CD14-positive monocyte (primary cell): Measurements from ENCODE around the gene TAS2R8. TPM values are rescaled to one million over a fixed set of nuclear protein-coding genes. Genes with fewer than 3 reads are reported as not detected.

Experiments used
- DNase-seq, 3 donors: peaks; one replicate each; pipeline ENCODE4 v3.0.0-alpha.2; 2011 to 2022
- H2AFZ ChIP-seq: 2 replicates; pipeline ENCODE4 v1.6.0; 2012; ENCODE audit warnings: mild to moderate bottlenecking, low read depth, low read length, inconsistent platforms; ENCODE audit not compliant: insufficient read depth, poor library complexity, severe bottlenecking
- H3K27ac ChIP-seq, 2 donors: 1 replicate in 1 of 2; 2 replicates in 1 of 2; pipeline ENCODE4 v1.5.1; 2012 to 2013; ENCODE audit warnings: low read length in 2 of 2, control low read depth in 1 of 2, inconsistent platforms in 1 of 2, low read depth in 1 of 2, mild to moderate bottlenecking in 1 of 2
- H3K27me3 ChIP-seq, 2 donors: one replicate each; pipeline versions ENCODE4 v1.6.0 to v1.6.1; 2011 to 2013; ENCODE audit warnings: low read length in 2 of 2; ENCODE audit not compliant: control insufficient read depth in 2 of 2, insufficient read depth in 2 of 2
- H3K36me3 ChIP-seq, 2 donors: replicated peaks in 1 of 2; 1 replicate in 1 of 2; 2 replicates in 1 of 2; pipeline versions ENCODE4 v1.5.1 to v1.6.1; 2012 to 2013; ENCODE audit warnings: low read length in 2 of 2, control low read depth in 1 of 2, inconsistent platforms in 1 of 2, mild to moderate bottlenecking in 1 of 2; ENCODE audit not compliant: insufficient read depth in 2 of 2, control insufficient read depth in 1 of 2
- H3K4me1 ChIP-seq, 2 donors: 1 replicate in 1 of 2; 2 replicates in 1 of 2; pipeline versions ENCODE4 v1.5.1 to v1.6.1; 2012 to 2013; ENCODE audit warnings: low read length in 2 of 2, control low read depth in 1 of 2, inconsistent platforms in 1 of 2, mild to moderate bottlenecking in 1 of 2, moderate library complexity in 1 of 2; ENCODE audit not compliant: insufficient read depth in 2 of 2, control insufficient read depth in 1 of 2
- H3K4me2 ChIP-seq: replicated peaks from 2 replicates; pipeline ENCODE3; 2012; ENCODE audit warnings: low read length, moderate library complexity, mild to moderate bottlenecking; ENCODE audit not compliant: poor library complexity, severe bottlenecking; ENCODE audit errors: extremely low read depth
- H3K4me3 ChIP-seq, 3 experiments: fragments of 200-600 bp in 1 of 3; sonication (generic) in 1 of 3; replicated peaks in 1 of 3; 1 replicate in 2 of 3; 2 replicates in 1 of 3; pipeline ENCODE4 v1.5.1; 2011 to 2013; ENCODE audit warnings: low read length in 3 of 3, mild to moderate bottlenecking in 3 of 3, control low read depth in 2 of 3, low read depth in 2 of 3, inconsistent platforms in 1 of 3, moderate library complexity in 1 of 3
- H3K79me2 ChIP-seq: 2 replicates; pipeline ENCODE4 v1.6.0; 2012; ENCODE audit warnings: mild to moderate bottlenecking, control low read depth, inconsistent platforms, low read length, moderate library complexity; ENCODE audit not compliant: insufficient read depth
- H3K9ac ChIP-seq: 2 replicates; pipeline ENCODE4 v1.6.0; 2017; ENCODE audit warnings: low read length, mild to moderate bottlenecking; ENCODE audit not compliant: insufficient read depth, poor library complexity, severe bottlenecking
- H3K9me3 ChIP-seq, 2 donors: replicated peaks in 1 of 2; 1 replicate in 1 of 2; 2 replicates in 1 of 2; pipeline versions ENCODE4 v1.5.1 to v1.6.1; 2012 to 2013; ENCODE audit warnings: low read length in 2 of 2, control low read depth in 1 of 2; ENCODE audit not compliant: control insufficient read depth in 1 of 2, insufficient read depth in 1 of 2
- H4K20me1 ChIP-seq: 2 replicates; pipeline ENCODE4 v1.6.0; 2012; ENCODE audit warnings: mild to moderate bottlenecking, low read length, control low read depth, moderate library complexity; ENCODE audit not compliant: insufficient read depth
- H3K27ac Mint-ChIP-seq, 7 donors: one replicate each; pipeline ENCODE4 v1.8.0; 2020; ENCODE audit warnings: mild to moderate bottlenecking in 7 of 7, mixed read lengths in 7 of 7, moderate library complexity in 6 of 7, inconsistent platforms in 2 of 7
- H3K27me3 Mint-ChIP-seq, 3 donors: one replicate each; pipeline ENCODE4 v1.8.0; 2021 to 2022; ENCODE audit warnings: low read depth in 3 of 3, mild to moderate bottlenecking in 3 of 3, mixed read lengths in 3 of 3, moderate library complexity in 3 of 3, inconsistent platforms in 1 of 3
- H3K36me3 Mint-ChIP-seq, 2 donors: one replicate each; pipeline ENCODE4 v1.8.0; 2020; ENCODE audit warnings: mixed read lengths in 2 of 2, inconsistent platforms in 1 of 2, mild to moderate bottlenecking in 1 of 2
- H3K4me1 Mint-ChIP-seq: one replicate; pipeline ENCODE4 v1.8.0; 2020; ENCODE audit warnings: mild to moderate bottlenecking, mixed read lengths
- H3K4me3 Mint-ChIP-seq, 2 donors: one replicate each; pipeline ENCODE4 v1.8.0; 2020; ENCODE audit warnings: mild to moderate bottlenecking in 2 of 2, mixed read lengths in 2 of 2, moderate library complexity in 1 of 2
- H3K9me3 Mint-ChIP-seq, 7 donors: one replicate each; pipeline ENCODE4 v1.8.0; 2020 to 2022; ENCODE audit warnings: mixed read lengths in 7 of 7, mild to moderate bottlenecking in 6 of 7, moderate library complexity in 6 of 7, inconsistent platforms in 2 of 7
- WGBS: methylation state at CpG from one replicate; pipeline ENCODE4 v1.1.5; 2013; ENCODE audit warnings: missing lambda C conversion rate; ENCODE audit not compliant: insufficient coverage; 5-methylcytosine and 5-hydroxymethylcytosine counted together
- intact Hi-C, 2 donors: fragments of 100-400 bp; cut with micrococcal nuclease; formaldehyde crosslinking; loops; one replicate each; pipeline versions ENCODE4 v1.15.0 to v1.15.1; 2023
- polyA plus RNA-seq, 3 donors: library from polyadenylated mRNA; depleted of rRNA in 1 of 3; unstranded in 2 of 3; stranded (reverse) in 1 of 3; fragments of 300-500 nt in 2 of 3; fragments of >200 nt in 1 of 3; fragmentation: Illumina TruSeq in 2 of 3; gene quantifications; 1 replicate in 2 of 3; 2 replicates in 1 of 3; pipeline ENCODE4 v1.2.3, GENCODE V29; 2012 to 2021
- TF ChIP-seq, protein P1 (sequence below): fragments of 200-600 bp; IDR thresholded peaks from one replicate; pipeline ENCODE4 v1.8.0; 2022; ENCODE audit warnings: antibody characterized with exemption, mild to moderate bottlenecking

TAS2R8 gene
- polyA plus RNA-seq, 3 donors, result not detected

DNA sequence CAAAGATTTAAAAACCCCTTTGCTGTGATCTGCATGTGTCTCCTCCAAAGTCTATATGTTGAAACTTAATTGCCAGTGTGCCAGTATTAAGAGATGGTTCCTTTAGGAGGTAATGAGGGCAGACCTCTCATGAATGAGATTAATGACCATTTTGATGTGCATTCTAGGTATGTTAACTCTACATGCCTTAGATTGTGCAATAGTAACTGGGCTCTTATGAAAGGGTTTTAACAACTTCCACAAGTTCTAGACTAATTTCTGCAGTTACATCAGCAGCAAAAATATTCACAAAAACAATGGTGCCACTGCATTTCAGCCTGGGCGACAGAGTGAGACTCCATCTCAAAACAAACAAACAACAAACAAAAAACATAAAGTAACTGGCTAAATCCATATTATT lies 22.9 kb upstream of the TAS2R8 start:
- H3K27me3 ChIP-seq, result no peaks in the 10 kb centered on the region
- no peak overlapping the region for H3K27ac Mint-ChIP-seq

DNA sequence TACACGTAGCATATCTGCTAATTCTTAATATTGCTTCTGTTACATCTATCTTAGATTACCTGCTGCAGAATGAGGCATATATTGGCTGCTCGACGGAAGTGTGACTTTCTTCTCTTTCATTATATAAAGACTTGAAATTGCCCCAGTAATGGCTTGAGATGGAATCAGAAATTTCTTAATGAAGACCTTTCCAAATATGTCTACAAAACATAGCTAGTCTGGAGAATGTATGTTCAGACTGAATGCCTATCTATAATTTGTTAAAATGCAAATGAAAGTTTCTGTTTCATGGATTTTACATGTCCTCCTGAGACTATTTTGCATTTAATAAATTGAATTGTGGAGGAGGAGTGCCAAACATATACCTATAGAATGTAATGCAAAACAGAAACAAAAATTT lies 19.2 kb upstream of the TAS2R8 start, which contains the start of gene TAS2R10:
TSS of gene TAS2R10 (minus strand) at position 101 of the 400 bp plus-strand sequence. CDS start at position 12, 89 bp downstream.
- Histone ChIP-seq H3K27ac (no peak within 1 kb of the TSS), H4K20me1 (no peaks in the 10 kb centered on the region), H3K27me3 (no peaks in the 10 kb centered on the region), H3K4me1 (no peaks in the 10 kb centered on the region), H3K9ac (no peak within 1 kb of the TSS), H3K79me2 (no peaks in the 10 kb centered on the region), H3K36me3 (no peaks in the 10 kb centered on the region), H3K4me2 (no peak within 1 kb of the TSS), H3K9me3 (peaks cover 0 to 3% of the 10 kb centered on the region in 2 donors), H2AFZ (no peak within 1 kb of the TSS), H3K4me3 (no peak within 1 kb of the TSS)
- intact Hi-C loops, result no loop called here
- no peak within 1 kb of the TSS for H3K4me3 Mint-ChIP-seq
- peaks cover 0 to 5% (median 0%) of the 10 kb centered on the region in 7 donors for H3K9me3 Mint-ChIP-seq
- no peaks in the 10 kb centered on the region for H3K36me3 Mint-ChIP-seq
- H3K4me1 Mint-ChIP-seq, result no peaks in the 10 kb centered on the region
- TF ChIP-seq, protein P1, sequence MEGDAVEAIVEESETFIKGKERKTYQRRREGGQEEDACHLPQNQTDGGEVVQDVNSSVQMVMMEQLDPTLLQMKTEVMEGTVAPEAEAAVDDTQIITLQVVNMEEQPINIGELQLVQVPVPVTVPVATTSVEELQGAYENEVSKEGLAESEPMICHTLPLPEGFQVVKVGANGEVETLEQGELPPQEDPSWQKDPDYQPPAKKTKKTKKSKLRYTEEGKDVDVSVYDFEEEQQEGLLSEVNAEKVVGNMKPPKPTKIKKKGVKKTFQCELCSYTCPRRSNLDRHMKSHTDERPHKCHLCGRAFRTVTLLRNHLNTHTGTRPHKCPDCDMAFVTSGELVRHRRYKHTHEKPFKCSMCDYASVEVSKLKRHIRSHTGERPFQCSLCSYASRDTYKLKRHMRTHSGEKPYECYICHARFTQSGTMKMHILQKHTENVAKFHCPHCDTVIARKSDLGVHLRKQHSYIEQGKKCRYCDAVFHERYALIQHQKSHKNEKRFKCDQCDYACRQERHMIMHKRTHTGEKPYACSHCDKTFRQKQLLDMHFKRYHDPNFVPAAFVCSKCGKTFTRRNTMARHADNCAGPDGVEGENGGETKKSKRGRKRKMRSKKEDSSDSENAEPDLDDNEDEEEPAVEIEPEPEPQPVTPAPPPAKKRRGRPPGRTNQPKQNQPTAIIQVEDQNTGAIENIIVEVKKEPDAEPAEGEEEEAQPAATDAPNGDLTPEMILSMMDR, result no peak
- H3K27ac Mint-ChIP-seq, result no peak within 1 kb of the TSS
- WGBS, result no CpG with 5 or more reads among the region's 3 CpGs
- no peak for DNase-seq
- H3K27me3 Mint-ChIP-seq, result peaks cover 0 to 2% (median 0%) of the 10 kb centered on the region in 3 donors

More for the DNA sequence above, 22.9 kb upstream of the TAS2R8 start:
- Histone ChIP-seq H3K27ac (no peak overlapping the region), H3K9me3 (peaks cover 0 to 3% of the 10 kb centered on the region in 2 donors), H3K36me3 (no peaks in the 10 kb centered on the region), H4K20me1 (no peaks in the 10 kb centered on the region), H3K4me1 (no peaks in the 10 kb centered on the region), H3K79me2 (no peaks in the 10 kb centered on the region), H3K9ac (no peak overlapping the region), H3K4me2 (no peak overlapping the region), H3K4me3 (no peak overlapping the region), H2AFZ (no peak overlapping the region)
- no peak for DNase-seq
- WGBS, result no CpG with 5 or more reads among the region's 1 CpG
- Mint-ChIP-seq H3K9me3 (peaks cover 0 to 7% (median 0%) of the 10 kb centered on the region in 7 donors), H3K36me3 (no peaks in the 10 kb centered on the region), H3K4me1 (no peaks in the 10 kb centered on the region), H3K27me3 (peaks cover 0 to 2% (median 0%) of the 10 kb centered on the region in 3 donors), H3K4me3 (no peak overlapping the region)
- TF ChIP-seq, protein P1, result no peak
- intact Hi-C loops, result no loop called here
